Measurements from ENCODE around the gene HOXC10. TPM values are rescaled to one million over a fixed set of nuclear protein-coding genes. Genes with fewer than 3 reads are reported as not detected.

HOXC10 gene
- total RNA-seq, 4 donors from 2014 or later: 7.6 to 20.9 (median 12.0) TPM

GRCh38 chr12:54018468-54018984 is 33.6 kb downstream of the HOXC10 start:
- TF ChIP-seq CTCF (IDR thresholded peaks at IDR 0.05; ENCODE audit: low read depth): no peak

GRCh38 chr12:54019091-54019811 is 34.3 kb downstream of the HOXC10 start:
- TF ChIP-seq CTCF (IDR thresholded peaks at IDR 0.05; ENCODE audit: low read depth): no peak

- no peak for TF ChIP-seq CTCF (IDR thresholded peaks at IDR 0.05; ENCODE audit: low read depth)
These were observed 35.1 kb downstream of the HOXC10 start for GRCh38 chr12:54019924-54020590.

GRCh38 chr12:54020591-54021405 is 35.9 kb downstream of the HOXC10 start:
- no peak for TF ChIP-seq CTCF (IDR thresholded peaks at IDR 0.05; ENCODE audit: low read depth)

- no peak for TF ChIP-seq CTCF (IDR thresholded peaks at IDR 0.05; ENCODE audit: low read depth)
These were observed 36.6 kb downstream of the HOXC10 start for GRCh38 chr12:54021432-54022013.

GRCh38 chr12:54022960-54023884 is 38.3 kb downstream of the HOXC10 start:
- TF ChIP-seq CTCF (IDR thresholded peaks at IDR 0.05; ENCODE audit: low read depth): no peak

Measured in subcutaneous adipose tissue (tissue), 4 donors.